ENCODE results near the gene KCNAB2. TPM values are rescaled to one million over a fixed set of nuclear protein-coding genes. Genes with fewer than 3 reads are reported as not detected.
"Not testable (repeated sequence)": the region's sequence is repeated elsewhere in the genome, so short reads cannot be mapped to it uniquely, and the experiment has no call there.

Gene KCNAB2
- total RNA-seq, 1 experiment from 2014 or later, result 6.6 TPM

DNA sequence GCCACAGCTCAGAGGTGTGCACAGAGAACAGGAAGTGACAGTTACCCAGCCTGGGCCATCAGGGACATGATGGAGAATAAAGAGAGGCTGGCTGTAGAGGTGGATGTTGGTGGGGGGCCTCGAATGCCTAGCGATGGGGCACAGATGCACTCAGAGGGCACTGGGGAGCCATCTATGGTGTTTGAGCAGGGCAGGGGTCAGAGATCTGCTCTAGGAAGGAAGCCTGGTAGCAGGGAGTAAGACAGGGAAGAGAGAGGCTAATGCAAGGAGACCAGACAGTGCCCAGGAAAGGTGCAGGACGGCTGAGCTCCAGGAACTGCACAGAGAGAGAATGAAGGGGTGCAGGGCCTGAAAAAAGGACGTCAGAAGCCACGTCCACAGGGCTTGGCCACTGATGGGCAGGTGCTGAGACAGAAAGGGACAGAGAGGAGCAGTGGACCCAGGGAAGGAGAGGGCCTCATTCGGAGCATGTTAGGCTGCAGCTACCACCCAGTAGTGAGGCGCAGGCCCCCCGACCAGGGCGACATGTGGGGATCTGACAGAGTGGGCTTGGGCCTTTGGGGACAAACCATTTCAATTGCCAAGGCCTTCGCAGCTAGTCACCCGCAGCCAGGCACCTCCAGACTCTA, 1.1 kb upstream of the KCNAB2 start:
- no peak for DNase-seq (ENCODE audit: low read depth)
- in situ Hi-C loops (cut with HindIII; ENCODE audit: low pct_unique_long_range_greater_than_20kb, low sequenced_read_pairs), result no loop called here

- in situ Hi-C loops (cut with HindIII; ENCODE audit: low pct_unique_long_range_greater_than_20kb, low sequenced_read_pairs), result no loop called here
- no peak for DNase-seq (ENCODE audit: low read depth)
Measured at GRCh38 chr1:6045110-6045502, 582 bp upstream of the KCNAB2 start.

DNA sequence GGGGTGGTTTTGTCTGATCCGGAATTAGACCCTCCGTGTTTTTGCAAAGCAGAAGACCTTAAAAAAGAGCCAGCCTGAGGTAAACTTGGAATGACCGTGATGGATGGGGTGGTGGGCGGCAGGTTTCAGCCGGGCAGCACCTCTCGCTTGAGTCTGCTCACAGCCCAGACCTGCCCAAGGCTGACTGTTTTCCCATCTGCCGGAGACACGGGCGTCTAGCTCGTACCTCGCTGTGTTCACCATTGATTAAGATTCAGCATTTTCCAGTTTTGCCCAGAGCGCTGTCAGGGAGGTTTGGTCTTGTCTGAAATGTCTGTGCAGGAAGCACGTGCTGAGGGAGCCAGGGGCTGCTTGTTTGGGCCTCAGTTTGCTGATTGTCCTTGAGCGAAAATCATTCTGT, 591 bp downstream of the KCNAB2 start:
- no peak for DNase-seq (ENCODE audit: low read depth)
- in situ Hi-C loops (cut with HindIII; ENCODE audit: low pct_unique_long_range_greater_than_20kb, low sequenced_read_pairs), result no loop called here

DNA sequence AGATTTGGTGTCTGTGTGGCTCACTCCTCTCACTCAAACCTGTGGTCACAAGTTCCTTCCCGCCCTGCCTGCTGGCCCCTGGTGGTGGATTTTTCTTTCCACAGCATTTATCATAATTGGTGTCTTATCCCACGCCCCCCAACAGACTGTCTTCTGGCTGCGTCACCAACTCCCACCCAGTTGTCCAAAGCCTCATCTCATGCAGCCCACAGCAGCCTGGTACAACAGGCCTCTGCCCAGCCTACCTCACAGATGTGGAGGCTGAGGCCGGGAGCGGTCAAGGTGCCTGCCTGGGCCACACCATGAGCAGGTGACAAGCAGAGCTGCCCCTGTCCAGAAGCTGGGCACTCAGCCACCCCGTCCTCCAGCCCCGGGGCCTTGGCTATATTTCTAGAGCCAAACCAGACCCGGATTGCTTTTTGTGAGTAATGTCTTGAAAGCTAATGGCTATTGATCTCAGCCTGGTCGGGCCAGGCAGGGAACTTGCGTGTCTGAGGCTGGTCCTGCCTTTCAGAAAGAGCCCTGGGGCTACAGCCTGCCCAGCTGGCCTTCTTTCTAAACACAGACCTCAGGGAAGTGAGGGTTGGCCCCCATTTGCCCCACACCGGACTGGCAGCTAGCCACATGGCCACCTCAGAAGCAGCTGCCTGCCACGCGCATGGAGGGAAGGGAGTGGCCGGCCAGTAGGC, 2.6 kb downstream of the KCNAB2 start:
- in situ Hi-C loops (cut with HindIII; ENCODE audit: low pct_unique_long_range_greater_than_20kb, low sequenced_read_pairs), result no loop called here
- no peak for DNase-seq (ENCODE audit: low read depth)

DNA sequence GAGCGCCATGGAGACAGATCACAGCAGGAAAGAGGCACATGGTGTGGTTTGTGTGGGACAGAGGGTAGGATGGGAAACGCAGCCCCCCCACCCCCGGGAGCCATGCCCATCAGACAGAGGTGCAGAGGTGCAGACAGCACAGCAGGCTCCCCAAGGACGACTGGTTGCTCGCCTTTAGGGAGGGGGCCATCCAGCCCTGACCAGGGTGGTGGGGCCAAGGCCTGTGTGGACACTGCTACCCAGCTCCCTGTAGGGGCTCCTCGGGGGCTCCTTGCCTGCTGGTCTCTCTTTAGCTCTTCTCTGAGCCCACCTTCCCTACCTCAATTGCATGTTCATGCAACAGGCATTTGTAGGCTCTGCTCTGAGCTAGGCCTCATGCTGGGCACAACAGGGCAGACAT, 3.7 kb downstream of the KCNAB2 start:
- no peak for DNase-seq (ENCODE audit: low read depth)
- in situ Hi-C loops (cut with HindIII; ENCODE audit: low pct_unique_long_range_greater_than_20kb, low sequenced_read_pairs), result no loop called here

GRCh38 chr1:6051423-6051822, 5.7 kb downstream of the KCNAB2 start:
- in situ Hi-C loops (cut with HindIII; ENCODE audit: low pct_unique_long_range_greater_than_20kb, low sequenced_read_pairs), result no loop called here
- no peak for DNase-seq (ENCODE audit: low read depth)

DNA sequence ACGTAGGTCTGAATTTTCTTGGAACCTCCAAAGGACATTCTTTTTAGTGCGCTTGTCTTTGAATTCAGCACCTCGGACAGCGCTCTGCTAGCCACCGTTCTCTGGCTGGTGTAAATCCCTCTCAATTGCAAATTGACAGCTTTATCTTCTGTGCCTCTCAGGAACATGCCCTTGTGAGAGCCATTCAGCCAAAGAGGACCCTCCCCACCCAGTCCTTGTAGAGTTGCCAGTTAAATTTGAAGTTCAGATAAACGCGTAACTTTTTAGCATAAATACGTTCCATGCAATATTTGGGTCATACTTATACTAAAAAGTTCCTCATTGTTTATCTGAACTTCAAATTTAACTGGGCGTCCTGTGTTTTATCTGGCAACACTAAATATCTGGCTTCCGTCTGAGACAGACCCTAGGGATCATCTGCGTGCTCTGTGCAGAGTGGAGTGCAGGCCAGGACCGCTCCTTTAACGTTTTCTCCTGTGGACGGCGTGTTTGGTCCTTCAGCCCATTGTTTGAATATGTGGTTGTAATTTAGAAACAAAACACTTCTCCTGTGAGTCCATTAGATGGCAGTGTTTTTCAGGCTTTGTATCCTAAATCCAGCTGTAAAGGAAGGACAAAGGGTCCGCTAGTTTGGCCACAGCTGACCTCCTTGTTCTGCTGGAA, 7.0 kb downstream of the KCNAB2 start:
- peak; percentile 35 for DNase-seq (ENCODE audit: low read depth)

GRCh38 chr1:6053206-6053546, 7.5 kb downstream of the KCNAB2 start:
- in situ Hi-C loops (cut with HindIII; ENCODE audit: low pct_unique_long_range_greater_than_20kb, low sequenced_read_pairs), result no loop called here
- no peak for DNase-seq (ENCODE audit: low read depth)

More for the DNA sequence above, 7.0 kb downstream of the KCNAB2 start:
- in situ Hi-C loops (cut with HindIII; ENCODE audit: low pct_unique_long_range_greater_than_20kb, low sequenced_read_pairs), result no loop called here

DNA sequence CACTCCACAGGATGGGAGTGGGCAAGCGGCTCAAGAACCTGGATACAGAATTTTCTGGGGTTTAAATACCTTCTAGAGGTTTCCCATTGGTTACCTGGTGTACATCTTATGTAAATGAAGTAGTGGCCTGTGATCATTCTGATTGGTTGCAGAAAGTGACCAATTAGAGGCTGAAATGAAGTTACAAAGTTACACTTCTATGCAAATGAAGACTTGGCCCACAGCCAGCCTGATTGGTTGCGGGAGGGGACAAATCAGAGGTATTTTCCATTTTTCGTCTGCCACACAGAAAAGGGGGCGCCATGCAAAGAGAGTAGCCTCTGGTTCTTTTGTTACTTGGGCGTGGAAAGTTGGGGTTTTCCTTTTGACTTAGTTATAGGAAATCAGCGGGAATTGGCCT, 8.9 kb downstream of the KCNAB2 start:
- DNase-seq (ENCODE audit: low read depth), result no peak
- in situ Hi-C loops (cut with HindIII; ENCODE audit: low pct_unique_long_range_greater_than_20kb, low sequenced_read_pairs), result no loop called here

DNA sequence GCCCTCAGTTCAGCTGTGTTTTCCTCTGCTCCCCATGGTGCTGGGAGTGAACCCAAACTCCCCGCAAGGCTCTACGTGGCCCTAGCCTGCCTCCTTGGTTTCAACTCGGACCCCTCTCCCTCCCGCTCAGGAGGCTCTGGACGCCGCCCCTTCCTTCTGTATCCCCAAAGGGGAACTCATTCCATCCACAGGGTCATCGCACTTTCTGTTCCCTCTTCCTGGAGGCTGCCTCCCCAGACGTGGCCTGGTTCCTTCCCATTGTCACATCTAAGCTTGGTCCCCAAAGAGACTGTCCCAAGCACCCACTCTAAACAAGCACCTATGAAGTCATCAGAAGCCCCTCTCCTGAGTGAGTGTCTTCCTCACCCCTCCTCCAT, 10.9 kb downstream of the KCNAB2 start:
- no peak for DNase-seq (ENCODE audit: low read depth)
- in situ Hi-C loops (cut with HindIII; ENCODE audit: low pct_unique_long_range_greater_than_20kb, low sequenced_read_pairs), result no loop called here

GRCh38 chr1:6057170-6057845, 11.6 kb downstream of the KCNAB2 start:
- in situ Hi-C loops (cut with HindIII; ENCODE audit: low pct_unique_long_range_greater_than_20kb, low sequenced_read_pairs), result no loop called here
- DNase-seq (ENCODE audit: low read depth), result no peak

GRCh38 chr1:6059866-6060265, 14.2 kb downstream of the KCNAB2 start:
- in situ Hi-C loops (cut with HindIII; ENCODE audit: low pct_unique_long_range_greater_than_20kb, low sequenced_read_pairs), result no loop called here

DNA sequence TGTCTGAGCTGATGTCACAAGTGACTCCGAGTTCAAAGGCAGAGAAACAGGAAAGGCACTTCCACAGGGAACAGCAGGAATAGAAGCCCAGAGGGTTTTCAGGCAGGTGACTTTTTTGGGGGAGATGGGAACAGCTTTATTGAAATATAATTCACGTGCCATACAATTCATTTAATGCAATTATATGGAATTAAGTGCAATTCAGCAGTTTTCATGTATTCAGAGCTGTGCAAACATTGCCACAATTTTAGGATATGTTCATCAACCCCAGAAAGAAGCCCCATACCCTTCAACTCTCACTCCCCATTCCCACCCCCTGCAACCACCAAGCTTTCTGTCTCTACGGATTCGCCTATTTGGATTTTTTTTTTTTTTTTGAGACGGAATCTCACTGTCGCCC, 17.0 kb downstream of the KCNAB2 start:
- no peak for DNase-seq (ENCODE audit: low read depth)
- in situ Hi-C loops (cut with HindIII; ENCODE audit: low pct_unique_long_range_greater_than_20kb, low sequenced_read_pairs), result no loop called here

More at GRCh38 chr1:6059866-6060265, 14.2 kb downstream of the KCNAB2 start:
- DNase-seq (ENCODE audit: low read depth), result no peak

GRCh38 chr1:6063532-6064053, 17.9 kb downstream of the KCNAB2 start:
- in situ Hi-C loops (cut with HindIII; ENCODE audit: low pct_unique_long_range_greater_than_20kb, low sequenced_read_pairs); DNase-seq (ENCODE audit: low read depth): not testable (repeated sequence)

DNA sequence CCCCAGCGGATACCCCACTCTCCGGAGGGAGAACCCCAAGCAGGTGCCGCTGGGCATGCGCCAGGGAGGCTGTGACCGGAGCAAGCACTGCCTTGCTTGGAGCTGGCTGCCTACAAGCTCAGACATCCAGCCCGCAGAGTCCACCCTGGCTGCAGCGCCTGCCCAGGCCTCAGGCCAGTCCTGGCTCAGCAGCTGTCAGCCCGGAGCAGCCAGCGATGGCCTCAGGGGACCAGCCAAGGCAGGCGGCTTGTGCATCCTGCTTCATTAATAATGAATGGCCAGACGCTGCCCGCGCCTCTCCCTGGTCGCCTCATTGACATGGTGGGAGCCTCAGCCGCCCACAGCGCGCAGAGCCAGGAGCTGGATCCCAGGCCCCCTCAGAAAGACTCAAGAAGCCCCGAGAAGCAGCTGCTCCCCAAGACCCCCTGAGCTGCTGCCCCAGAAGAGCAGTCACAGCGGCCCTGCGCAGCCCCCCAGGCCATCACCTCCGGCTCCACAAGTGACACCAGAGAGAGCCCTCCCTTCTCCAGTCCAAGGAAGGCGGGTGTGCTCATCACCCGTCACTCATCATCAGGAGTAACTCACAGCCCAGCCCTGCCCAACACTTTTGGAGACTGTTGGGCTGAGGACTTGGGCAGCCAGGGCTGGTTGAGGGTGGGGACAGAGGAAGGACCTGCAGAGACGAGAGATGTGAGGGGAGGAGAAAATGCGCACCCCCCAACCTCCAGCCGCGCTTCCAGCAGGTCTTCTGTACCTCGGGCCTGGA, 19.6 kb downstream of the KCNAB2 start:
- DNase-seq (ENCODE audit: low read depth), result no peak
- in situ Hi-C loops (cut with HindIII; ENCODE audit: low pct_unique_long_range_greater_than_20kb, low sequenced_read_pairs), result no loop called here

- no peak for DNase-seq (ENCODE audit: low read depth)
- in situ Hi-C loops (cut with HindIII; ENCODE audit: low pct_unique_long_range_greater_than_20kb, low sequenced_read_pairs), result no loop called here
Measured at GRCh38 chr1:6066680-6067079, 21.0 kb downstream of the KCNAB2 start.

GRCh38 chr1:6068073-6068472, 22.4 kb downstream of the KCNAB2 start:
- in situ Hi-C loops (cut with HindIII; ENCODE audit: low pct_unique_long_range_greater_than_20kb, low sequenced_read_pairs), result no loop called here
- no peak for DNase-seq (ENCODE audit: low read depth)

DNA sequence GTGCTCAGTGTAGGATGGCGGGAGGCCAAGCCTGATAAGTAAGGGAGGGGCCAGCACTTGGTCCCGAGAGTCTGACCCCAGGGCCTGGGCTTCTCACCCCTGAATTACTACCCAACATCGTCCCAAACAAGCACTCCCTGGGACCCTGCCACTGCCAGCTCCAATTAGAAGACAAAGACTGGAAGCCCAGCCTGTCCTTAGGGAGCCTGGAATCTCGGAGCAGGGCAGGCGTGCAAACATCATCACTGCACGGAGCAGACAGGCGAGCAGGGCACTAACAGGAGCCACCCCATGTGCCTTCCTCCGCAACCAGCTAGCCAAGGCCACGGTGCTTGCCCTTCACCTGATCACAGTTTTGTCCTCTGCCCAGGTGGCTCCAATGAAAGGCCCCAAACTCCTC, 23.2 kb downstream of the KCNAB2 start:
- in situ Hi-C loops (cut with HindIII; ENCODE audit: low pct_unique_long_range_greater_than_20kb, low sequenced_read_pairs), result no loop called here
- DNase-seq (ENCODE audit: low read depth), result no peak
